Skin of body (tissue), 3 donors: ENCODE data around the gene MGAT2. TPM values are rescaled to one million over a fixed set of nuclear protein-coding genes. Genes with fewer than 3 reads are reported as not detected.
"Not testable (repeated sequence)": the region's sequence is repeated elsewhere in the genome, so short reads cannot be mapped to it uniquely, and the experiment has no call there.

ENCODE experiments used
- DNase-seq: peaks from one replicate; lab custom pipeline; 2025; lab: John Stamatoyannopoulos, UW
- small RNA-seq: library from RNA; depleted of rRNA; stranded (forward); fragments of <200 nt; gene quantifications from one replicate; pipeline ENCODE3, GENCODE V24; 2014; ENCODE audit warnings: low replicate concordance
- total RNA-seq: library from RNA; depleted of rRNA; stranded (reverse); fragments of >200 nt; gene quantifications from one replicate; pipeline ENCODE4 v1.2.3, GENCODE V29; 2014

Gene MGAT2
- total RNA-seq, 1 donor from 2014 or later: 25.2 TPM

DNA sequence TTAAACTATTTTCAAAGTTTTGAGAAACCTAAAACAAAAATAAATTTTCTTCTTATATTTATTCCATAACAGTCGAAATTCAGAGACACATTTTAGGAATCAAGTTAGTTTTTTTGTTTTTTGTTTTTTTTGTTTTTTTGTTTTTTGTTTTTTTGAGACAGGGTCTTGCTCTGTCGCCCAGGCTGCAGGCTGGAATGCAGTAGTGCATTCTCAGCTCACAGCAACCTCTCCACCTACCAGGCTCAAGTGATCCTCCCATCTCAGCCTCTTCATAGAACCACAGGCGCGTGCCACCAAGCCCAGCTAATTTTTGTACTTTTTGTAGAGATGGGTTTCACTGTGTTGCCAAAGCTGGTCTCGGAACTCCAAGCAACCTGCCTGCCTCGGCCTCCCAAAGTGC lies 32.9 kb downstream of the MGAT2 start:
- no peak for DNase-seq

DNA sequence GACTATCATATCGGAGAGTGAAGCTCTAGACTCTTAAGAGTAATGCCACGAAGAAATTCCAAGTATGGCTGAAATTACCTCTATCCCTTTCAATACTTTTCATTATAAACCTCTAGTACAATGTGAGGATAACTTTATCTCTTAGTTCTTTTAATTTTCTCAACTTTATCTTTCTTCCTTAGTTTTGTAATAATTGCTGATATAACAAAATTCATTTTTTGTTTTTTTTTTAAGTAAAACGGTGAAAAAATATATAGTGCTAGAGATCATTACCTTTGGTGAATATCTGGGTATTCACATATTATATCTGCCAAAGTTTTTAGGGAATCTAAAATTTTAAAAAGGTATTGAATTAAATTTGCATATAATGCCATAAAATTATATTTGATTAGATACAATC lies 33.9 kb downstream of the MGAT2 start:
- no peak for DNase-seq

DNA sequence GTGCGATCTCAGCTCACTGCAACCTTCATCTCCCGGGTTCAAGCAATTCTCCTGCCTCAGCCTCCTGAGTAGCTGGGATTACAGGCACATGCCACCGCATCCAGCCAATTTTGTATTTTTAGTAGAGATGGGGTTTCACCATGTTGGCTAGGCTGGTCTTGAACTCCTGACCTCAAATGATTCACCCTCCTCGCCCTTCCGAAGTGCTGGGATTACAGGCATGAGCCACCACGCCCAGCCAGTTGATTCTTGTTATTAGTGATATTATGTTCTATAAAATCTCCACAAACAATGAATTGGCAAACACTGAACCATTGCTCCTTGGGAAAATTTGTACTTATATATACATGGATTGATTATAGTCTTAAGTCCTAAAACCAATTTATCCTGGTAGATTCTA lies 36.9 kb downstream of the MGAT2 start:
- not testable (repeated sequence) for DNase-seq

DNA sequence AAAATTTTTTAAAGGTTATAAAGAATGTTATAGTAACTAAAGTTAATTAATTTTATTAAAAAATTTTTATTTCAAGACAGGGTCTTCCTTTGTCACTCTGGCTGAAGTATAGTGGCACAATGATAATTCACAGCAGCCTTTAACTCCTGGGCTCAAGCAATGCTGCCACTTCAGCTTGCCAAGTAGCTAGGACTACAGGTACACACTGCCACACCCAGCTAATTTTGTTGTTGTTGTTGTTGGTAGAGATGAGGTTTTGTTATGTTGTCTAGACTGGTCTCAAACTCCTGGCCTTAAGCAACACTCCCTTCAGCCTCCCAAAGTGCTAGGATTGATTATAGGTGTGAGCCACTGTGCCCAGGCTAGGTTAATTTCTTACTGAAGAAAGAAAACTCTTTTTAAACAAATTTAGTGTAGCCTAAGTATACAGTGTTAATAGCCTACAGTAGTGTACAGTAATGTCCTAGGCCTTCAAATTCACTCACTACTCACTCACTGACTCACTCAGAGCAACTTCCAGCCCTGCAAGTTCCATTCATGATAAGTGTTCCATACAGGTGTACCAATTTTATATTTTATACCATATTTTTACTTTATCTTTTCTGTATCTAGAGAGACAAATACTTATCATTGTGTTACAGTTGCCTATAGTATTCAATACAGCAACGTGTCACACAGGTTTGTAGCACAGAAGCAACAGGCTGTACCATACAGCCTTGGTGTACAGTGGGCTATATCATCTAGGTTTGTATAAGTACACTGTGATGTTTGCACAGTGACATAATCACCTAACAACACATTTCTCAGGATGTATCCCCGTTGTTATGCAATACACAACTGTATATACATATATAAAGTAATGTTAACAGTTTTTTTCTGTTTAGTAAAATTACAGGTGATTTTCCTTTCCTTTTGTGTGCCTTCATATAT lies 39.2 kb downstream of the MGAT2 start:
- DNase-seq: no peak

DNA sequence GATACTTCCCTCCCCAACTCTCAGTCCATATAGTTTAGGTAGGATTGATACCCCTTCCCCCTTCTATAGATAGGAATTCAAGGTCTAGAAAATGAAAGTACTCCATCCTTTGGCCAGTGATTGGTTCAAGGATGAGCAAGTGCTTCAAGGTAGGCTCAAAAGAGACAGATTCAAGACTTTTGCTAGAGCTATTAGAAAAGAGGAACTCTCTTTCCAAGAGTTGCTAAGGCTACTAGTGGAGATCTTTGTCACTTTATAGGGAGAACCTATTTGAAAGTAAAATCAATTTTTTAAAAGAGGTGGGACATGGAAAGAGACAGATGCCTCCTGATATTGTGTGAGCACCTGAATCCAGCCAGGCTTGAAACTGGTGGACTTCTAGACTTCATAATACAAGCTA lies 49.9 kb downstream of the MGAT2 start:
- DNase-seq: no peak

Small RNAs within 50 kb of the gene (small RNA-seq; reads per million reads assigned to genes)
- gene AL139099.3 (not detected), gene AL139099.4 (not detected), gene RF00019 (not detected)

Other genes starting within 250 kb of the MGAT2 start
- 1,388 TPM for gene RPS29, start 34.4 kb upstream of the MGAT2 start, total RNA-seq
- gene LRR1, start 21.9 kb upstream of the MGAT2 start, total RNA-seq: 9.9 TPM
- gene RPL36AL, start 173 bp upstream of the MGAT2 start, total RNA-seq: 101 TPM
- gene DNAAF2, start 14.4 kb downstream of the MGAT2 start, total RNA-seq: 7.0 TPM
- 13.4 TPM for gene POLE2, start 67.4 kb downstream of the MGAT2 start, total RNA-seq
- 10.1 TPM for gene KLHDC1, start 72.3 kb downstream of the MGAT2 start, total RNA-seq
- gene KLHDC2, start 147.4 kb downstream of the MGAT2 start, total RNA-seq: 85.1 TPM
- gene NEMF, start 232.0 kb downstream of the MGAT2 start, total RNA-seq: 115 TPM